ENCODE measurements around the gene NTHL1. TPM values are rescaled to one million over a fixed set of nuclear protein-coding genes. Genes with fewer than 3 reads are reported as not detected.
A peak's percentile ranks its signal among the peaks of the same experiment; 100 is the strongest.

The NTHL1 gene
- total and polyA plus RNA-seq, 2 of the 13 experiments (the other 11 are each of a cell fraction or from before 2014, with no cell fraction given), result 47.5 to 64.9 TPM

DNA sequence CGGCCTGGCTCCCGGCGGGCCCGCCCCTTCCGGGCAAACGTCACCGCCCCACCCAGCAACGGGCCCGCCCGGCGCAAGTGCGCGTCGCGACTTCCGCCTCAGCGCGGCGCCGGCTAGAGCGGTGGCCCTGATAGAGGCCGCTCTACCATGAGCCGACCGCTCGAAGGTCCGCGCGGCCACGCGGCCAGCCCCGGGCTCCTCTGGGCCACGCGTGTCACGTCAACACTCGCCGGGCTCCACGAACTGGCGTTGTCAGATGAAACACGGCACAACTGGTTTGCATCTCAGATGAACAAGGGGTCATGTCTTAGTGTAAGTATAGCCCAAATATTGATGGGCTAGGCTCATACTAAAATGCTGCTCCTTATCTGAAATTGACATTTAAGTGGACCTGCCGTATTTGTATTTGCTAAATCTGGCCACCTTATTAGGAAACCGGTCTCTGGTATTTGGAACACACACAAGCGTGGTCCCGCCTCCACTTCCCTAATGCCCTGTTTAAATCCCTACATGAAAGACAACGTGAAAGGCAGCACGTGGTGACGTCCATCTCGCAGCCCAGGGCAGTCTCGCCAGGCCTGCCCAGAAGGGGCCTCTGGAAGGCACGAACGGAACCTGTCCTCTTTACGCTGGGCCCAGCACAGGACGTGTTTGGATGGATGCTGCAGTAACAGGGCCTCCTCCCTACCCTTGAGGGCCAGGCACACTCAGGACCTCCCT, 37.7 kb downstream of the NTHL1 start, which contains the start of gene ZNF598 (continued):
- TF ChIP-seq, protein P1, sequence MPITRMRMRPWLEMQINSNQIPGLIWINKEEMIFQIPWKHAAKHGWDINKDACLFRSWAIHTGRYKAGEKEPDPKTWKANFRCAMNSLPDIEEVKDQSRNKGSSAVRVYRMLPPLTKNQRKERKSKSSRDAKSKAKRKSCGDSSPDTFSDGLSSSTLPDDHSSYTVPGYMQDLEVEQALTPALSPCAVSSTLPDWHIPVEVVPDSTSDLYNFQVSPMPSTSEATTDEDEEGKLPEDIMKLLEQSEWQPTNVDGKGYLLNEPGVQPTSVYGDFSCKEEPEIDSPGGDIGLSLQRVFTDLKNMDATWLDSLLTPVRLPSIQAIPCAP (CRISPR knock-in tag; IDR thresholded peaks at IDR 0.05; ENCODE audit: low read depth), result no peak
- TF ChIP-seq ZNF709 (CRISPR knock-in tag; IDR thresholded peaks at IDR 0.05) (peak; percentile 87), POLR2AphosphoS5 (IDR thresholded peaks at IDR 0.05; ENCODE audit: low read depth, low read length) (peak; percentile 44), YEATS2 (CRISPR knock-in tag; IDR thresholded peaks at IDR 0.05; ENCODE audit: borderline replicate concordance) (peak; percentile 83), ZNF367 (CRISPR knock-in tag; IDR thresholded peaks at IDR 0.05; ENCODE audit: borderline replicate concordance) (no peak), SP5 (CRISPR knock-in tag; IDR thresholded peaks at IDR 0.05; ENCODE audit: borderline replicate concordance, low read depth) (peak; percentile 34; the same call in 1 of the 2 replicates), IRX3 (CRISPR knock-in tag; IDR thresholded peaks at IDR 0.05; ENCODE audit: borderline replicate concordance, low read depth) (no peak), KDM2A (CRISPR knock-in tag; IDR thresholded peaks at IDR 0.05; ENCODE audit: borderline replicate concordance, low read depth) (peak; percentile 83), ZNF205 (CRISPR knock-in tag; IDR thresholded peaks at IDR 0.05) (peak; percentile 43; the same call in 1 of the 2 replicates), THAP11 (CRISPR knock-in tag; IDR thresholded peaks at IDR 0.05) (peak; percentile 93), ZBTB7A (CRISPR knock-in tag; IDR thresholded peaks at IDR 0.05) (no peak), KDM6A (CRISPR knock-in tag; IDR thresholded peaks at IDR 0.05; ENCODE audit: low read depth) (no peak), MYC (CRISPR knock-in tag; IDR thresholded peaks at IDR 0.05; ENCODE audit: borderline replicate concordance) (peak; percentile 98), AGO2 (optimal IDR thresholded peaks at IDR 0.05; ENCODE audit: low read depth, low read length) (no peak), GLI4 (CRISPR knock-in tag; IDR thresholded peaks at IDR 0.05; ENCODE audit: borderline replicate concordance) (peak; percentile 63; the same call in 1 of the 2 replicates), NPAS2 (CRISPR knock-in tag; IDR thresholded peaks at IDR 0.05; ENCODE audit: borderline replicate concordance) (0 out of 2 replicates have a peak, but pooled peaks have one; percentile 50), RARG (CRISPR knock-in tag; IDR thresholded peaks at IDR 0.05; ENCODE audit: low read depth) (no peak)
- TF ChIP-seq, protein P2, sequence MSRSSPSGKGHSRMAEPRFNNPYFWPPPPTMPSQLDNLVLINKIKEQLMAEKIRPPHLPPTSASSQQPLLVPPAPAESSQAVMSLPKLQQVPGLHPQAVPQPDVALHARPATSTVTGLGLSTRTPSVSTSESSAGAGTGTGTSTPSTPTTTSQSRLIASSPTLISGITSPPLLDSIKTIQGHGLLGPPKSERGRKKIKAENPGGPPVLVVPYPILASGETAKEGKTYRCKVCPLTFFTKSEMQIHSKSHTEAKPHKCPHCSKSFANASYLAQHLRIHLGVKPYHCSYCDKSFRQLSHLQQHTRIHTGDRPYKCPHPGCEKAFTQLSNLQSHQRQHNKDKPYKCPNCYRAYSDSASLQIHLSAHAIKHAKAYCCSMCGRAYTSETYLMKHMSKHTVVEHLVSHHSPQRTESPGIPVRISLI (CRISPR knock-in tag; IDR thresholded peaks at IDR 0.05; ENCODE audit: borderline replicate concordance), result no peak
- TF ChIP-seq, protein P3, sequence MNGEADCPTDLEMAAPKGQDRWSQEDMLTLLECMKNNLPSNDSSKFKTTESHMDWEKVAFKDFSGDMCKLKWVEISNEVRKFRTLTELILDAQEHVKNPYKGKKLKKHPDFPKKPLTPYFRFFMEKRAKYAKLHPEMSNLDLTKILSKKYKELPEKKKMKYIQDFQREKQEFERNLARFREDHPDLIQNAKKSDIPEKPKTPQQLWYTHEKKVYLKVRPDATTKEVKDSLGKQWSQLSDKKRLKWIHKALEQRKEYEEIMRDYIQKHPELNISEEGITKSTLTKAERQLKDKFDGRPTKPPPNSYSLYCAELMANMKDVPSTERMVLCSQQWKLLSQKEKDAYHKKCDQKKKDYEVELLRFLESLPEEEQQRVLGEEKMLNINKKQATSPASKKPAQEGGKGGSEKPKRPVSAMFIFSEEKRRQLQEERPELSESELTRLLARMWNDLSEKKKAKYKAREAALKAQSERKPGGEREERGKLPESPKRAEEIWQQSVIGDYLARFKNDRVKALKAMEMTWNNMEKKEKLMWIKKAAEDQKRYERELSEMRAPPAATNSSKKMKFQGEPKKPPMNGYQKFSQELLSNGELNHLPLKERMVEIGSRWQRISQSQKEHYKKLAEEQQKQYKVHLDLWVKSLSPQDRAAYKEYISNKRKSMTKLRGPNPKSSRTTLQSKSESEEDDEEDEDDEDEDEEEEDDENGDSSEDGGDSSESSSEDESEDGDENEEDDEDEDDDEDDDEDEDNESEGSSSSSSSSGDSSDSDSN (CRISPR knock-in tag; IDR thresholded peaks at IDR 0.05), result peak; percentile 52
- TF ChIP-seq, protein P4, sequence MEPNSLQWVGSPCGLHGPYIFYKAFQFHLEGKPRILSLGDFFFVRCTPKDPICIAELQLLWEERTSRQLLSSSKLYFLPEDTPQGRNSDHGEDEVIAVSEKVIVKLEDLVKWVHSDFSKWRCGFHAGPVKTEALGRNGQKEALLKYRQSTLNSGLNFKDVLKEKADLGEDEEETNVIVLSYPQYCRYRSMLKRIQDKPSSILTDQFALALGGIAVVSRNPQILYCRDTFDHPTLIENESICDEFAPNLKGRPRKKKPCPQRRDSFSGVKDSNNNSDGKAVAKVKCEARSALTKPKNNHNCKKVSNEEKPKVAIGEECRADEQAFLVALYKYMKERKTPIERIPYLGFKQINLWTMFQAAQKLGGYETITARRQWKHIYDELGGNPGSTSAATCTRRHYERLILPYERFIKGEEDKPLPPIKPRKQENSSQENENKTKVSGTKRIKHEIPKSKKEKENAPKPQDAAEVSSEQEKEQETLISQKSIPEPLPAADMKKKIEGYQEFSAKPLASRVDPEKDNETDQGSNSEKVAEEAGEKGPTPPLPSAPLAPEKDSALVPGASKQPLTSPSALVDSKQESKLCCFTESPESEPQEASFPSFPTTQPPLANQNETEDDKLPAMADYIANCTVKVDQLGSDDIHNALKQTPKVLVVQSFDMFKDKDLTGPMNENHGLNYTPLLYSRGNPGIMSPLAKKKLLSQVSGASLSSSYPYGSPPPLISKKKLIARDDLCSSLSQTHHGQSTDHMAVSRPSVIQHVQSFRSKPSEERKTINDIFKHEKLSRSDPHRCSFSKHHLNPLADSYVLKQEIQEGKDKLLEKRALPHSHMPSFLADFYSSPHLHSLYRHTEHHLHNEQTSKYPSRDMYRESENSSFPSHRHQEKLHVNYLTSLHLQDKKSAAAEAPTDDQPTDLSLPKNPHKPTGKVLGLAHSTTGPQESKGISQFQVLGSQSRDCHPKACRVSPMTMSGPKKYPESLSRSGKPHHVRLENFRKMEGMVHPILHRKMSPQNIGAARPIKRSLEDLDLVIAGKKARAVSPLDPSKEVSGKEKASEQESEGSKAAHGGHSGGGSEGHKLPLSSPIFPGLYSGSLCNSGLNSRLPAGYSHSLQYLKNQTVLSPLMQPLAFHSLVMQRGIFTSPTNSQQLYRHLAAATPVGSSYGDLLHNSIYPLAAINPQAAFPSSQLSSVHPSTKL (CRISPR knock-in tag; IDR thresholded peaks at IDR 0.05), result peak; percentile 37; the same call in 1 of the 2 replicates
